Measurements from ENCODE around the gene PIP4K2C.
"Not testable (repeated sequence)": the region's sequence is repeated elsewhere in the genome, so short reads cannot be mapped to it uniquely, and the experiment has no call there.

Gene PIP4K2C

GRCh38 chr12:57617942-57618341, 26.9 kb downstream of the PIP4K2C start:
- no peak for DNase-seq (ENCODE audit: low read depth, low spot score)
- no peak overlapping the region for H3K4me3 ChIP-seq (ENCODE audit: low read depth, low read length)
- in situ Hi-C loops (cut with HindIII; ENCODE audit: low sequenced_read_pairs) = no loop called here
- no peak for TF ChIP-seq CTCF (IDR thresholded peaks at IDR 0.05; ENCODE audit: low read depth, low read length)

- H3K4me3 ChIP-seq (ENCODE audit: low read depth, low read length); DNase-seq (ENCODE audit: low read depth, low spot score); in situ Hi-C loops (cut with HindIII; ENCODE audit: low sequenced_read_pairs): not testable (repeated sequence)
Measured at GRCh38 chr12:57618431-57618830, 27.4 kb downstream of the PIP4K2C start.

GRCh38 chr12:57618966-57619433, 28.0 kb downstream of the PIP4K2C start:
- no peak overlapping the region for H3K4me3 ChIP-seq (ENCODE audit: low read depth, low read length)
- in situ Hi-C loops (cut with HindIII; ENCODE audit: low sequenced_read_pairs) = no loop called here
- DNase-seq (ENCODE audit: low read depth, low spot score) = no peak
- no peak for TF ChIP-seq CTCF (IDR thresholded peaks at IDR 0.05; ENCODE audit: low read depth, low read length)

GRCh38 chr12:57619434-57620244, 28.6 kb downstream of the PIP4K2C start:
- TF ChIP-seq CTCF (IDR thresholded peaks at IDR 0.05; ENCODE audit: low read depth, low read length) = no peak
- no peak for DNase-seq (ENCODE audit: low read depth, low spot score)
- no peak overlapping the region for H3K4me3 ChIP-seq (ENCODE audit: low read depth, low read length)
- in situ Hi-C loops (cut with HindIII; ENCODE audit: low sequenced_read_pairs) = no loop called here

GRCh38 chr12:57620245-57620935, 29.4 kb downstream of the PIP4K2C start:
- no peak for TF ChIP-seq CTCF (IDR thresholded peaks at IDR 0.05; ENCODE audit: low read depth, low read length)
- no peak for DNase-seq (ENCODE audit: low read depth, low spot score)
- in situ Hi-C loops (cut with HindIII; ENCODE audit: low sequenced_read_pairs) = no loop called here
- H3K4me3 ChIP-seq (ENCODE audit: low read depth, low read length) = no peak overlapping the region

GRCh38 chr12:57620936-57621496, 30.0 kb downstream of the PIP4K2C start:
- no peak for TF ChIP-seq CTCF (IDR thresholded peaks at IDR 0.05; ENCODE audit: low read depth, low read length)
- no peak overlapping the region for H3K4me3 ChIP-seq (ENCODE audit: low read depth, low read length)
- DNase-seq (ENCODE audit: low read depth, low spot score) = no peak
- in situ Hi-C loops (cut with HindIII; ENCODE audit: low sequenced_read_pairs) = no loop called here
